ENCODE data around the gene RPL36.
"Not testable (repeated sequence)": the region's sequence is repeated elsewhere in the genome, so short reads cannot be mapped to it uniquely, and the experiment has no call there.

GRCh38 chr19:5733172-5733571 is 43.1 kb downstream of the RPL36 start:
- not testable (repeated sequence) for TF ChIP-seq REST (IDR thresholded peaks at IDR 0.05); TAF1 (conservative IDR thresholded peaks at IDR 0.05); HNF4A (conservative IDR thresholded peaks at IDR 0.05); YY1 (IDR thresholded peaks at IDR 0.05); FOXA1 (IDR thresholded peaks at IDR 0.05); RXRA (IDR thresholded peaks at IDR 0.05)
- TF ChIP-seq, protein P1, sequence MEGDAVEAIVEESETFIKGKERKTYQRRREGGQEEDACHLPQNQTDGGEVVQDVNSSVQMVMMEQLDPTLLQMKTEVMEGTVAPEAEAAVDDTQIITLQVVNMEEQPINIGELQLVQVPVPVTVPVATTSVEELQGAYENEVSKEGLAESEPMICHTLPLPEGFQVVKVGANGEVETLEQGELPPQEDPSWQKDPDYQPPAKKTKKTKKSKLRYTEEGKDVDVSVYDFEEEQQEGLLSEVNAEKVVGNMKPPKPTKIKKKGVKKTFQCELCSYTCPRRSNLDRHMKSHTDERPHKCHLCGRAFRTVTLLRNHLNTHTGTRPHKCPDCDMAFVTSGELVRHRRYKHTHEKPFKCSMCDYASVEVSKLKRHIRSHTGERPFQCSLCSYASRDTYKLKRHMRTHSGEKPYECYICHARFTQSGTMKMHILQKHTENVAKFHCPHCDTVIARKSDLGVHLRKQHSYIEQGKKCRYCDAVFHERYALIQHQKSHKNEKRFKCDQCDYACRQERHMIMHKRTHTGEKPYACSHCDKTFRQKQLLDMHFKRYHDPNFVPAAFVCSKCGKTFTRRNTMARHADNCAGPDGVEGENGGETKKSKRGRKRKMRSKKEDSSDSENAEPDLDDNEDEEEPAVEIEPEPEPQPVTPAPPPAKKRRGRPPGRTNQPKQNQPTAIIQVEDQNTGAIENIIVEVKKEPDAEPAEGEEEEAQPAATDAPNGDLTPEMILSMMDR (IDR thresholded peaks at IDR 0.05; ENCODE audit: low read depth, low read length, missing input control): not testable (repeated sequence)
- TF ChIP-seq, protein P2, sequence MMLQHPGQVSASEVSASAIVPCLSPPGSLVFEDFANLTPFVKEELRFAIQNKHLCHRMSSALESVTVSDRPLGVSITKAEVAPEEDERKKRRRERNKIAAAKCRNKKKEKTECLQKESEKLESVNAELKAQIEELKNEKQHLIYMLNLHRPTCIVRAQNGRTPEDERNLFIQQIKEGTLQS (IDR thresholded peaks at IDR 0.05): not testable (repeated sequence)
